OCI-LY1 (cell line): Measurements from ENCODE around the gene ABCB6.

ENCODE experiments used
- CTCF ChIP-seq: fragments of 200-600 bp; sonication (generic), shearing (Covaris generic); IDR thresholded peaks from 2 replicates; pipeline ENCODE4 v1.5.1; 2017; ENCODE audit warnings: mild to moderate bottlenecking, antibody characterized with exemption, low read length, moderate library complexity, mixed read lengths
- EZH2 ChIP-seq: fragments of 200-600 bp; sonication (generic), shearing (Covaris generic); IDR thresholded peaks from 2 replicates; pipeline ENCODE4 v1.8.0; 2017; ENCODE audit warnings: borderline replicate concordance, mixed run types, mild to moderate bottlenecking, antibody characterized with exemption, low read length, moderate library complexity, mixed read lengths

- no peak for TF ChIP-seq CTCF
- no peak for TF ChIP-seq EZH2
Measured at GRCh38 chr2:219218217-219218731, 484 bp downstream of the ABCB6 start.
